Adrenal gland (tissue), 12 donors: ENCODE data around the gene TSPAN8. TPM values are rescaled to one million over a fixed set of nuclear protein-coding genes. Genes with fewer than 3 reads are reported as not detected.
"Not testable (repeated sequence)": the region's sequence is repeated elsewhere in the genome, so short reads cannot be mapped to it uniquely, and the experiment has no call there.

ENCODE experiments used
- DNase-seq, 7 donors: peaks; one replicate each; pipeline ENCODE4 v3.0.0-alpha.2; 2019 to 2020
- H3K27ac ChIP-seq, 5 donors: fragments of 200-600 bp; sonication (generic) in 4 of 5; 1 replicate in 3 of 5; 2 replicates in 2 of 5; pipeline versions ENCODE4 v1.5.1 to v1.8.0; 2016 to 2020; ENCODE audit warnings: mild to moderate bottlenecking in 1 of 5
- H3K27me3 ChIP-seq: fragments of 200-600 bp; 2 replicates; pipeline ENCODE4 v1.8.0; 2021
- H3K36me3 ChIP-seq, 2 donors: fragments of 200-600 bp; replicated peaks in 1 of 2; 1 replicate in 1 of 2; 2 replicates in 1 of 2; pipeline versions ENCODE4 v1.5.1 to v1.8.0; 2018 to 2022
- H3K4me1 ChIP-seq, 2 donors: fragments of 200-600 bp; replicated peaks in 1 of 2; 1 replicate in 1 of 2; 2 replicates in 1 of 2; pipeline versions ENCODE4 v1.5.1 to v1.8.0; 2018 to 2021
- H3K4me3 ChIP-seq, 4 donors: fragments of 200-600 bp; sonication (generic) in 3 of 4; one replicate each; pipeline ENCODE4 v1.5.1; 2016 to 2018
- H3K9me3 ChIP-seq, 3 donors: fragments of 200-600 bp; sonication (generic) in 1 of 3; replicated peaks in 1 of 3; 1 replicate in 2 of 3; 2 replicates in 1 of 3; pipeline versions ENCODE4 v1.5.1 to v1.8.0; 2016 to 2021
- CTCF ChIP-seq, 6 experiments: fragments of 450-650 bp in 4 of 6; fragments of 200-600 bp in 2 of 6; sonication (generic) in 1 of 6; IDR thresholded peaks; 1 replicate in 5 of 6; 2 replicates in 1 of 6; pipeline versions ENCODE4 v1.5.1 to v1.8.0; 2016 to 2021; ENCODE audit warnings: antibody characterized with exemption in 6 of 6, mild to moderate bottlenecking in 2 of 6, moderate library complexity in 1 of 6
- POLR2A ChIP-seq, 2 donors: fragments of 450-650 bp; IDR thresholded peaks; one replicate each; pipeline ENCODE4 v1.6.1; 2017; ENCODE audit warnings: antibody characterized with exemption in 2 of 2, mild to moderate bottlenecking in 2 of 2, moderate library complexity in 1 of 2
- WGBS, 4 donors: extraction: QIAGEN DNeasy Blood & Tissue Kit in 2 of 4; methylation state at CpG; one replicate each; pipeline versions ENCODE4 v1.1.5 to v1.1.7; 2013 to 2017; 5-methylcytosine and 5-hydroxymethylcytosine counted together
- intact Hi-C, 2 donors: fragments of 100-400 bp; cut with DNase I; formaldehyde crosslinking; loops; one replicate each; pipeline versions ENCODE4 v1.14.1 to v1.15.0; 2022 to 2023
- polyA plus RNA-seq, 3 donors: library from polyadenylated mRNA; stranded (reverse); fragments of 200-250 nt in 2 of 3; fragments of 350-450 nt in 1 of 3; fragmentation: Illumina TruSeq in 1 of 3; extraction: RNeasy Lipid Tissue Mini Kit (QIAGEN cat#74804) in 1 of 3; gene quantifications; one replicate each; pipeline ENCODE4 v1.2.3, GENCODE V29; 2013 to 2014
- total RNA-seq, 9 donors: library from RNA; depleted of rRNA in 4 of 9; stranded (reverse); fragments of >200 nt in 4 of 9; fragments of 120-200 nt in 1 of 9; fragmentation: NEBNext Ultra II Directional in 1 of 9; extraction: Animal tissue kit (Norgen Biotek cat#: 25700) in 1 of 9; gene quantifications; one replicate each; pipeline versions ENCODE4 v1.1.0 to v1.2.4, GENCODE V29; 2013 to 2023
- donor health status: healthy with polysubstance abuse.
- donor health status: Bipolar disorder and iron deficiency.
- donor health status: DM: yes; HTN: yes; CAD: no.
- donor health status: DM: no; HTN: no; CAD: no.
- donor health status: DM: no; HTN: no; CAD: no.
- donor health status: DM: yes; HTN: yes; CAD: no.

The TSPAN8 gene
- total and polyA plus RNA-seq, 12 donors: 0.90 to 11.6 (median 3.7) TPM

- no peak for DNase-seq
- intact Hi-C loops: no loop called here
- Histone ChIP-seq H3K9me3 (no peaks in the 10 kb centered on the region), H3K27me3 (no peaks in the 10 kb centered on the region), H3K4me1 (no peaks in the 10 kb centered on the region), H3K36me3 (no peaks in the 10 kb centered on the region), H3K27ac (no peak overlapping the region), H3K4me3 (no peak overlapping the region)
- TF ChIP-seq POLR2A (IDR thresholded peaks at IDR 0.05) (no peak), CTCF (IDR thresholded peaks at IDR 0.05) (no peak)
- WGBS, 4 donors: 40 to 71% (median 44%) methylated on average over 1 of the region's 1 CpG
These were observed 29.5 kb downstream of the TSPAN8 start for GRCh38 chr12:71128191-71128788.

- H3K27me3 ChIP-seq: no peaks in the 10 kb centered on the region
- 73 to 88% (median 83%) methylated on average over 1 of the region's 1 CpG for WGBS, 4 donors
- no peaks in the 10 kb centered on the region for H3K36me3 ChIP-seq
- no peaks in the 10 kb centered on the region for H3K9me3 ChIP-seq
- DNase-seq: no peak
- intact Hi-C loops: no loop called here
- no peak overlapping the region for H3K27ac ChIP-seq
- no peaks in the 10 kb centered on the region for H3K4me1 ChIP-seq
- TF ChIP-seq POLR2A (IDR thresholded peaks at IDR 0.05): no peak
- H3K4me3 ChIP-seq: no peak overlapping the region
These were observed 31.9 kb downstream of the TSPAN8 start for GRCh38 chr12:71125949-71126348.

GRCh38 chr12:71125515-71125914, 32.3 kb downstream of the TSPAN8 start:
- intact Hi-C loops: no loop called here
- Histone ChIP-seq H3K9me3 (no peaks in the 10 kb centered on the region), H3K36me3 (no peaks in the 10 kb centered on the region), H3K4me1 (no peaks in the 10 kb centered on the region), H3K27me3 (no peaks in the 10 kb centered on the region), H3K27ac (no peak overlapping the region), H3K4me3 (no peak overlapping the region)
- no peak for DNase-seq
- 31 to 39% (median 34%) methylated on average over 2 of the region's 2 CpGs for WGBS, 4 donors
- no peak for TF ChIP-seq CTCF (IDR thresholded peaks at IDR 0.05)
- TF ChIP-seq POLR2A (IDR thresholded peaks at IDR 0.05): no peak

- intact Hi-C loops: no loop called here
- Histone ChIP-seq H3K9me3 (no peaks in the 10 kb centered on the region), H3K4me1 (no peaks in the 10 kb centered on the region), H3K36me3 (no peaks in the 10 kb centered on the region), H3K27me3 (no peaks in the 10 kb centered on the region), H3K4me3 (no peak overlapping the region), H3K27ac (no peak overlapping the region)
- DNase-seq: no peak
- WGBS, 4 donors: 70 to 77% (median 71%) methylated on average over 5 of the region's 5 CpGs
- TF ChIP-seq CTCF (IDR thresholded peaks at IDR 0.05) (no peak), POLR2A (IDR thresholded peaks at IDR 0.05) (no peak)
These were observed 32.9 kb downstream of the TSPAN8 start for GRCh38 chr12:71124835-71125460.

GRCh38 chr12:71113148-71113547, 44.7 kb downstream of the TSPAN8 start:
- H3K4me1 ChIP-seq, H3K9me3 ChIP-seq, H3K4me3 ChIP-seq, H3K36me3 ChIP-seq, H3K27me3 ChIP-seq, intact Hi-C loops, DNase-seq, H3K27ac ChIP-seq: not testable (repeated sequence)
- WGBS, 4 donors: 76 to 100% (median 88%) methylated on average over 1 of the region's 1 CpG
